ENCODE results near the gene COL1A1.

Gene COL1A1

DNA sequence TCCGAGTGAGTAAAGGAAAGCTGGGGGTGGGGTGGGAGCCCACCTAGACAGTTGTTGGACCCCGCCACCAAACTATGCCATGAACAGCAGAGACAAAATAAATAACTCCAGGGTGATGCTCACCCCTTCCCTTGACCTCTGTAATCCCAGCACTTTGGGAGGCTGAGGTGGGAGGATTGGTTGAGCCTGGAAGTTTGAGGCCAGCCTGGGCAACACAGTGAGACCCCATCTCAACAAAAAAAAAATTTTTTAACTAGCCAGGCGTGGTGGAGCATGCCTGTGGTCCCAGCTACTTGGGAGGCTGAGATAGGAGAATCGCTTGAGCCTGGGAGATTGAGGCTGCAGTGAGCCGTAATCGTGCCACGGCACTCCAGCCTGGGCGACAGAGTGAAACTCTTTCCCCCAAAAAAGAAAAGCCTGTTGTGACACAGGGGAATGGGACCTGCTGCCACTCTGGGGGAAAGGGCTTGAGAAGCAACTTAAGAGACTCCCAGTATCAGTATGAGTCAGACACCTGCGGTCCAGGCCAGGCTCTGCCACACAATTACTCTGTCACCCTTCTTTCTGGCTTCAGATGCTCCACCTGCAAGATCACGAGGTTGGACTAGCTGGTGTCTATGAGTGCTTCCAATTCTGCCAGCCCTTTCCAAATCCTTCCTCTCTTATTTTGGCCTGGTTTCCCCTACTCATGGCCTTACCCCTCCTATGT lies 30.6 kb downstream of the COL1A1 start:
- DNase-seq, result no peak

DNA sequence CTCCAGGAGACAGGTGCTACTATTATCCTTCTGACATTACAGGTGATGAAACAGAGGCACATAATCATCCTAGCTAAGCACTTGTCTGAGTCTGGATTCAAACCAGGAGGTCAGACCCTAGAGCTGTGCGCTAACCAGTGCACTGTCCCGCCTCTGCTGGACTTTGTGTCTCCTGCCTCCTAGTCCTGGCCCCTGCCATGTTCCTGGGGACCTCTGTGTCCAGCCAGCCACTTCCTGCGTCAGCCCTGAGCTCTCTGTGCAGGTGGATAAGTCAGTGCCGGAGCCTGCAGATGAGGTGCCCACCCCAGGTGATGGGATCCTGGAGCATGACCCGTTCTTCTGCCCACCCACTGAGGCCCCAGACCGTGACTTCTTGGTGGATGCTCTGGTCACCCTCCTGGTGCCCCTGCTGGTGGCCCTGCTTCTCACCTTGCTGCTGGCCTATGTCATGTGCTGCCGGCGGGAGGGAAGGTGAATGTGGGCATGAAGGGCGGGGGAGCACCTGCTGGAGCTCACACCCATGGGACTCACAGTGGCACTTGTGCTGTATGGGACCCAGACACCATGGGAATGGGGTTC lies 31.5 kb downstream of the COL1A1 start:
- no peak for DNase-seq

- peak; percentile 12 to 58 for DNase-seq
Measured at GRCh38 chr17:50169121-50169764, 32.2 kb downstream of the COL1A1 start.

- DNase-seq, result no peak
Measured at GRCh38 chr17:50168319-50168718, 33.1 kb downstream of the COL1A1 start.

GRCh38 chr17:50167371-50167770 lies 34.1 kb downstream of the COL1A1 start:
- no peak for DNase-seq

- DNase-seq, result no peak
Measured at GRCh38 chr17:50166518-50167181, 34.8 kb downstream of the COL1A1 start.

DNA sequence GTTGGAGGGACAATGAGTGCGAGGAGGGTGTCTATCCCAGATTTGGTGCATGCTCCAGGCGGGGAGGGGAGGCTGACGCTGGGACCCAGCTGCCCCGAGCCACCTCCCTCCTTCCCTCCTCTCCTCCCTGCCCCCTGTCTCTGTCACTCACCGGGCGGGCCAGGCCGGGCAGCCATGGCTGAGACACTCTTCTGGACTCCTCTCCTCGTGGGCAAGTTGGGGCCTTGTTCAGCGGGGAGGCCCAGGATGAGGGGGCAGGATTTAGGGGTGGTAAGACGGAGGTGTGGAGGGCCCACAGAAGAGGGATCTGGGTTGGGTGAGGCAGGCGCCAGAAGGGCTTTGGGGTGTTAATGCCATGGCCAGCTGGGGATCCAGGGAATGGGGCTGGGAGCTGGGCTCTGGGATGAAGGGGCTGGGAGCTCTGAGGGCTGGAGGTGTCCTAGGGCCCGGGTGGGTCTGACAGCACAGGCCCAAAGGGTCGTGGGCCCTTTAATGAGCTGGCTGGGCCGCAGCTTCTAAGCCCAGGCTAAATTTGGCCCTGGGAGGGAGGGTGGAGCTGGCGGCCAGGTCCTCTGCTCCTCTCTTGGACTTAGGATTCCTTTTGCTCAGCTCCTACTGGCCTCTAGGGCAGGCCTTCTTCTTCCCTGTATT lies 35.4 kb downstream of the COL1A1 start, which contains the start of gene SGCA:
Gene SGCA (plus strand): TSS at position 139 of the 651 bp plus-strand sequence. CDS start 36 bp downstream, at position 175.
- DNase-seq, result no peak

GRCh38 chr17:50165466-50165865 lies 36.0 kb downstream of the COL1A1 start:
- DNase-seq, result no peak

- no peak for DNase-seq
Measured at GRCh38 chr17:50165066-50165465, 36.4 kb downstream of the COL1A1 start.

DNA sequence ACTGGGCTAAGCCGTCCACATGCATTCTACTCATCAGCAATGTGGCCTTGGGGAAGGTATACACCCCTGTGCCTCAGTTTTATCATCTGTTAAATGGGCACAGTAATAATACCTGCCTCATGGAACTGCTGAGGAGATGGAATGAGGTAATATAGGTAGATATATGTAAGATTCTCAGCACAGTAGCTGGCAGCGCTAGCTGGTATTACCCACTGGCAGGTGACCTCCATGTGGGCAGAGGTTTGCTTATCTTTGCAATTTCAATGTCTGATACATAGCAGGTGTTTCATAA lies 36.8 kb downstream of the COL1A1 start:
- no peak for DNase-seq

- no peak for DNase-seq
Measured at GRCh38 chr17:50163843-50164696, 37.4 kb downstream of the COL1A1 start.

DNA sequence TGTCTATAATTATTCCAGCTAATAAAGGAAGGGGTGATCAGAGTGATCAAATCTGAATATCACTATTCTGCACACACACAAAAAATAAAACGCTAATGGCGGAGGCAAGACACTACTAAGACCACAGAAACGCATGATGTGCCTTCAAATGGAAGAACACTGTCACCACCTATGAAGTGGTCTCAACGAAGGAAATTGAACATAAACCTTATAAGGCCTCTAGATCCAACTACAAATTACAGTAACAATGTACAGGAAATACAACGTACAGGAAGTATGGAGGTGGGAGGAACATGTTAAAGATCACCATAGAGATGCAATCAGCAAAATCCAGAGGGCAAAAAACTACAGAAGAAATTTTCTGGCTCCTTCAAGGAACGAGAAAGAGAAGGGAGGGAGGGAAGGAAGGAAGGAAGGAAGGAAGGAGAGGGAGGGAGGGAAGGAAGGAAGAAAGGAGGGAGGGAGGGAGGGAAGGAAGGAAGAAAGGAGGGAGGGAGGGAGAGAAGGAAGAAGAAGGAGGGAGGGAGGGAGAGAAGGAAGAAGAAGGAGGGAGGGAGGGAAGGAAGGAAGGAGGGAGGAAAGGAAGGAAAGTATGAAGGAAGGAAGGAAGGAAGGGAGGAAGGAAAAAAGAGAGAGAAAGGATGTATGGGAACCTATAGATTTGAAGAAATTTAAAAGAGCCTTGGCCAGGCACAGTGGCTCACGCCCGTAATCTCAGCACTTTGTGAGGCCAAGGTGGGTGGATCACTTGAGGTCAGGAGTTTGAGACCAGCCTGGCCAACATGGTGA lies 38.8 kb downstream of the COL1A1 start:
- no peak for DNase-seq

DNA sequence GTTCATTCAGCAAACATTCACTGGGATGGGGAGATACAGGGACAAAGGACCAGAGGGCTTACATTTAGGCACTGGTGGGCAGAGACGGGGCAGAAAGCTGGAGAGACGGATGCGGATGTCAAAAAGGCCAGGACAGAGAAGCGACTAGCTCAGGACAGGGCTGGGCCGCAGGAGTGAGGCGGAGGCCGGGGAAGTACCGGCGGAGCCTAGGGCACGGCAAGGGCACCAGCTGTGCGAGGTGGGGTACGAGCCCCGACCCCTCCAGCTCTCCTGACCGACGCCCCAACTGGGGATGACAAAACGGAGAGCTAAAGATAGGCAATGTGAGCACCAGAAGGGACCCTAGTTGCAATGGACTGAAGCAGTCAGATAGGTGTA lies 39.5 kb downstream of the COL1A1 start:
- DNase-seq, result no peak

DNA sequence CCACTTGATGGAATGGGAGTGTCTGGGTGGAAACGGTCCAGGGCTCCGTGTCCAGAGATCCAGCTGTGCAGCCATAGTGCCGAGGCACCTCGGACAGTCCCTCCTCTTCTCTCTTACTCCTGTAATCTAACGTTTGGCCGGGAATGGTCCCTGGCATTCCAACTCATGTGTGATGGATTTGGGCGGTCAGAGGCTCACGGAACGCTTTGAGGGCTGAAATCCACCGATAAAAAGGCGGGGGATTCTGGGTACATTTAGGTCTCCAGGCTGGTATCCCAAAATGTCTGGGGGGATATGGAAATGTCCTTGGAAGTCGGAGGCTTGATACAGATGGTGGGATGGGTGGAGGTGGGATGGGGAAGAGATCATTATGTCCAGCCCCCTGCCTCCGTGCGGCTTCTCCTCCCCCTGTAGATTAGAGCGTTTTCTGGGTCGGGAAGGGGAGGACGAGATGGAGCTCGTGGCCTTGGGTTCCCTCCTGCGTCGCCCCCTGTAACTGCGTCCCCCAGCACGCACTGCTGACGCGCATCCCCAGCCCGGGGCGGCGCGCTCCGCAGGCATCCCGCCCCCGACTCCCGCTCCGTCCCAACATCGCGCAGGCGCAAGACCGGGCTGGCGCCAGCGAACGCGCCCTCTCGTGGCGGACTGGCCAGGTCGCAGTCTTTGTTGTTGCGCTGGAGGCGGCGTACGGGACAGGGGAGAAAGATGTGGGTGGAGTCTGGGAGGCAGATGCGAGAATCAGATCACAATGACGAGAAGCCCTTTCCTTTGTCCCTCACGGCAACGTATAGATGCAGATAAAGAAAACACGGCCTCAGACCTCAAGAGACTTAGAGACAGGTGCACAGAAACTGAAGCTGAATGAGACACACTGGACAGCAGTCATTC lies 40.2 kb downstream of the COL1A1 start:
- DNase-seq, result peak; percentile 89 to 93

- no peak for DNase-seq
Measured at GRCh38 chr17:50157891-50158290, 43.5 kb downstream of the COL1A1 start.

DNA sequence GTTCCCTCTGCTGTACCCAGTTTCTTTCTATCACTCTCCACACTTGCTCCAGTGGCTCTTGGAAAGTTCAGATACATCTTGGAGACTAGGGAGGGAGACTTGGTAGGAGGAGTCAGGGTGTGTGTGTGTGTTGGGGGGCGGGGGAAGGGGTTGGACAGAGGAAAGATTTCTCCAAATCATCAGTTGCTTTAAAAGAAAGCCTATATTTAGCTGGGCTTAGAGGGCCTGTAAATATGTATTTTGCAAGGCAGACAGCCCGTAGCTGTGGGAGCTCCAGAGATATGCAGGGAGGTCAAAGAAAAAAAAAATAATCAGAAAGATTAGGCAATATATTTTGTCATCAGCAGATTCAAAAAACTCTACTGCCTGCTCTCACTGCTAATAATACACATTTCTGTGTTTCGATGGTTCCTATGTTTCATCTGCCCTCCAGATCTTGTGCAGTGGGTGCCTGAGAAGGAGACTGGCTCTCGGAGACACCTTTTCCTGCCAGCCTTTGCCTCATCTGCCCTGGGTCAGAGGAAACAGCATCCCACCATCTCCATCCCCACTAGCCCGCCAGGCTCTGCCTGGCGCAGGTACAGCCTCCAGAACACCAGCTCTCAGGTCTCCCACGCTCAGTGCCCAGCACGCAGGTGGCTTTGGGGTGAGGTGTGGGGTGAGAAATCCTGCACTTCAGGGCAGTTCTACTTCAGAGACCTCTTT lies 46.2 kb downstream of the COL1A1 start:
- no peak for DNase-seq

DNA sequence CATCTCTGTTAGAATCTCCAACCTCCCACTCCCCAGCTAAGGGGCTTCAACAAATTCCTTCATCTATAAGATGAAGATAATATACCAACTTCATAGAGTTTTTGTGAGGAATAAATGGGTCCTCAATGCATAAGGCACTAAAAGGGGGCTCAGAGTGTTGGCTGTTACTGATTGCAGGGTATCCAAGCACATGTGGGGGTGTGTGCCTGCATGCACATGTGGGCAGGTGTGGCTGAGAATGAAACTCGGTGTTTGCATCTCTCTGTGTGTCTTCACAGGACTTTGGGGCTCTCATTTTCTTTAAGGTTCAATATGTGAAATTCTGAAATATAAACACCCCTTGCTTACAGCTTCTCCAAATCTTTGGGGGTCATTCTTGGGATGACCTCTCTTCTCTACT lies 46.8 kb downstream of the COL1A1 start:
- DNase-seq, result no peak

GRCh38 chr17:50153650-50154575 lies 47.5 kb downstream of the COL1A1 start:
- DNase-seq, result no peak

GRCh38 chr17:50152736-50153135 lies 48.7 kb downstream of the COL1A1 start:
- DNase-seq, result no peak

Measured in SHP77 (cell line).